Pulmonary artery endothelial cell (primary cell): ENCODE data around the gene COMT. TPM values are rescaled to one million over a fixed set of nuclear protein-coding genes. Genes with fewer than 3 reads are reported as not detected.

Experiments used
- DNase-seq: peaks from one replicate; pipeline ENCODE4 v3.0.0-alpha.2; 2011; ENCODE audit warnings: low read depth, low spot score
- total RNA-seq: library from RNA; depleted of rRNA; stranded (reverse); fragments of >200 nt; gene quantifications from 2 replicates; pipeline ENCODE4 v1.2.3, GENCODE V29; 2014

Gene COMT
- total RNA-seq, 1 donor from 2014 or later, result 254 TPM

DNA sequence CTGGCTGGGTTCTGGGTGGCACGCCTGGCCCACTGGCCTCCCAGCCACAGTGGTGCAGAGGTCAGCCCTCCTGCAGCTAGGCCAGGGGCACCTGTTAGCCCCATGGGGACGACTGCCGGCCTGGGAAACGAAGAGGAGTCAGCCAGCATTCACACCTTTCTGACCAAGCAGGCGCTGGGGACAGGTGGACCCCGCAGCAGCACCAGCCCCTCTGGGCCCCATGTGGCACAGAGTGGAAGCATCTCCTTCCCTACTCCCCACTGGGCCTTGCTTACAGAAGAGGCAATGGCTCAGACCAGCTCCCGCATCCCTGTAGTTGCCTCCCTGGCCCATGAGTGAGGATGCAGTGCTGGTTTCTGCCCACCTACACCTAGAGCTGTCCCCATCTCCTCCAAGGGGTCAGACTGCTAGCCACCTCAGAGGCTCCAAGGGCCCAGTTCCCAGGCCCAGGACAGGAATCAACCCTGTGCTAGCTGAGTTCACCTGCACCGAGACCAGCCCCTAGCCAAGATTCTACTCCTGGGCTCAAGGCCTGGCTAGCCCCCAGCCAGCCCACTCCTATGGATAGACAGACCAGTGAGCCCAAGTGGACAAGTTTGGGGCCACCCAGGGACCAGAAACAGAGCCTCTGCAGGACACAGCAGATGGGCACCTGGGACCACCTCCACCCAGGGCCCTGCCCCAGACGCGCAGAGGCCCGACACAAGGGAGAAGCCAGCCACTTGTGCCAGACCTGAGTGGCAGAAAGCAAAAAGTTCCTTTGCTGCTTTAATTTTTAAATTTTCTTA, 27.8 kb downstream of the COMT start:
- DNase-seq, result no peak

DNA sequence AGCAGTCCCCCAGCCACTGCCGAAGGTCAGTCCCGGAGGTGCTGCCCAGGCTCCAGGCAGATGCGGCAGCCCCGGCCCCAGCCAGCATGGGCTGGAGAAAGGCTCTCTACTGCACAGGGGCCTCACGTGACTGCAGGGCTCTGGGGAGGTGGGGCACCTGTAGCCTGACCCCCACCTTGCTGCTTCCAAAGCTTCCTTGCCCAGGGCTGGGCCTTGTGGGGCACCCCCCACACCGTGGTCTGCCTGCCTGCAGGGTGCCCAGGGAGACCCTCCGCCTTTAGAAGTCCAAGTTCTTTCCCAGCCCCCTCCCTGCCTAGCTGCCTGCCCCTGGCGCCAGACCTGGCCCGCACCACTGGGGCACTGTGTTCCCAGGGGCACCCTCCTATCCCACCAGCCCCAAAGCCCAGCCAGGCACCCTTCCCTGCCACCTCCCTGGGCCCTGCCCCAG, 28.5 kb downstream of the COMT start:
- no peak for DNase-seq

DNA sequence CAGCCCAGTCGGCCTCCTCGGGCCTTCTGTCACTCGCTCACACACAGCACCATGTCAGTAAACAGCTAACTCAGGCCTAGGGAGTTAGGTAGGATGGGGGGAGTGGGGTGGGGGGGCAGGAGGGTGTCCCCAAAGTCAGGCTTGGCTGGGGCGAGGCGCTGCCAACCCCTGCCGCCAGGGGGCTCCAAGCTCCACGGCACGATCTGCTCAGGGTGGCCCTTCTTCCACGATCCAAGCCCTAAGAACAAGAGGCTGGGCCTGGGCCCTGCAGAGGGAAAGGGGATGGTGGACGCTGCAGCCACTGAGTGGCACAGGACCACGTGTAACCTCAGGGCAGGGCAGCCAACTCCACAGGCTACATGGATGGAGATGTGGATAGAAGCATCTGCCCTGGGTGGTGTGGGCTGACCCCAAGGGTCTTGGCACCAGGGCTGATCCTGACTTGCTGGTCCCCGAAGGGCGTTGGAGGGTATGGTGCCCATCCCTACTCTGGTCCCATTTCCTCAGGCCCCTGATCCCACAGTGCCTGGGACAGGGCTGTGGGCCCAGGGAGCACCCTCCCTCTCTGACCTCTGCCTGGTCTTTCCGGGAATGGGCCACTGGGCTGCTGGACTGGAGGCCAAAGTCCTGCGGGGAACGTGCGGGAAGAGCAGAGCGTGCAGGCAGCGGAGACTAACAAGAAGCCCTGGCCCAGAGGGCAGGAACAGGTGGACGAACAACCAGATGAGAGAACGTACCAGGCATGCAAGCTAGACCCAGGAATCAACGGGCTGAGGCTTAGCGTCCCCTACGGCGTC, 29.1 kb downstream of the COMT start:
- no peak for DNase-seq

DNA sequence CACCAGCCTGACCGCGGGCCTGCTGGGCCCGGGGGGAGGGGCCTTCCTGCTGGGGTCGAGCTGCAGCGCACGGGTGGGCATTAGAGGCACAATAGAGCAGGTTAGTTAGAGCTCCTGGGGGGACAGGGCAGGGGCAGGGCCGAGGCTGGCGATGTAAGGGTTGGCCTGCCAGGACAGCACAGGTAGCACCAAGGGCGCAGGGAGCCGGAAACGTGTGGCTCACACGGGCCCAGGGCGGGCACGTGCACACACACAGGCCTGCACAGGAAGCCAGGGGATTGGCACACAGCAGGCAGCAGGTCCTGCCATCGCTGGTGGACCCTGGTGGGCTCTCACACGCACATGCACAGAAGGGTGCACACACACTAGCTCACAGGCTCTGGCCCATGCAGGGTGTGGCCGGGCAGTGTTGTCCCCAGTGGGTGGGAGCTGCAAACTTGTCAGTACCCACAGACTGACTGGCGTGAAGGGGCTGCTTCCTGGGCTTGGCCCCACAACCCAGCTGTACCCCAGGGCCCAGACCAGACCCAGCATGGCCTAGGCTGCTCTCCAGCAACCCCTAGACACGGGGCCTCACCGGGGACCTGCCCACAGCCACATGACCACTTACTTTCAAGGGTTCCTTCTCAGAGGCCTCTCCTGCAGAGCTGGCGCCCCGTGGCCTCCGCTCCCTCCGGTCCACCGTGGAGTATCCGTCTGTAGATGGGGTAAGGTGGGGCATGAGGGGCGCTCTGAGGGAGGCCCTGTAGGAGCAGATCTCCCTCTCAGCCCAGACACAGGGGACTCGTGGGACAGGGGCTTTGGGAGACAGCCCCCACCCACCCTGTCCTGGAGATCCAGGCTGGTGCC, 29.9 kb downstream of the COMT start:
- DNase-seq, result no peak

DNA sequence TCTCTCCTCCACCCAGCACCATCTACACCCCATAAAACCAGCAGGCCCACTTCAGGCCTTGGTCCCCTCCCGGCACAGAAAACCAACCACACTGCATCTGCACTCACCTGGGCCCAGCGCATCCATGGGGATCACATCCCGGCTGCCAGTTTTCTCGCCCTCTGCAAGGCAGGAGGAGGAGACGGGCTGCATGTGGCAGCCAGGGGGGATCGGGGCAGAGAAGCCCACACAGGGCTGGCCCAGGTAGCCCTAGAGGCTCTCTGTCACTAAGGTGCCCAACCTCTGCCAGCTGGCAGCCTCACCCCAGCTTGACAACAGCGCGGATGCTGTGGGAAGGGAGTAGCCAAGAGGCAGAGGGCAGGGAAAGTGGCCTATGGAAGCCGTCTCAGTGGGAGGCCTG, 30.7 kb downstream of the COMT start:
- no peak for DNase-seq

DNA sequence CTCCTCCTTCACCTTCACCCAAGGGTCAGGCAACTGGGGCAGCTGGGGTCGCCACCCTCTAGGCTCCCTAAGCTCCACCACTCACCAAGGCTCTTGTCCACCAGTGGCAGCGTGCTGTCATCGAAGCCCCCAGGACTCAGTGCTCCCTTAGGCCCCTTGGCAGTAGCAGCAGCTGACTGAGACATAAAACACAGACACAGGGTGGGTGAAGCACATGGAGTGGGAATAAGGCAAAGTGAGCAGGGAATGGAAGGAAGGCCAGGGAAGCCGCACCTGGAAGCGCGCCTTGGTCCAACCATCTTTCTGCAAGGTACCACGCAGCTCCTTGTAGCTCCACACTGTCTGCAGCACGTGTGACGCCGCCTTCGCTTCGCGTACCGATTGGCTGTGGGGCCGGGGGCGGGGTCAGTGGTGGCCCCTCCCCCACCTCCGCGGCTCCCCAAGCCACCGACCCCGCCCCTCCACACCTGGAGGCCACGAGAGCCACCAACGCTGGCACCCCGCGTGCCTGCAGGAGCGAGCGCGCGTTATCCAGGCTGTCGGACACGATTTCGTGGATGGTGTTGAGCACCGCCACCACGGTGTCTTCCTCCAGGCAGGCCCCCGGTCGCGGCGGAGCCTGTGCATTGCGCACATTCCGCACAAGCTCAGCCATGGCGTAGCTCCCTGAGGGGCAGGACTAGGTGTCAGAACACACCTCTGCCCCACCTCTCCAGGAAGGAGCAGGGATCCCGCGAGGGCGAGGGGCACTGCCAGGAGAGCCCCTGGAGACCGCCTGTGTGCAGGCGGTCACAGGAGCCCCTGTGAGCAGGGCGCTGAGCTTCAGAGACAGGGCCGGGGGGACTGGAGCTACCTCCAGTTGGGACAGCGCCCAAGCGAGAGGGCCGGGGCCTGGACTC, 31.3 kb downstream of the COMT start:
- no peak for DNase-seq

DNA sequence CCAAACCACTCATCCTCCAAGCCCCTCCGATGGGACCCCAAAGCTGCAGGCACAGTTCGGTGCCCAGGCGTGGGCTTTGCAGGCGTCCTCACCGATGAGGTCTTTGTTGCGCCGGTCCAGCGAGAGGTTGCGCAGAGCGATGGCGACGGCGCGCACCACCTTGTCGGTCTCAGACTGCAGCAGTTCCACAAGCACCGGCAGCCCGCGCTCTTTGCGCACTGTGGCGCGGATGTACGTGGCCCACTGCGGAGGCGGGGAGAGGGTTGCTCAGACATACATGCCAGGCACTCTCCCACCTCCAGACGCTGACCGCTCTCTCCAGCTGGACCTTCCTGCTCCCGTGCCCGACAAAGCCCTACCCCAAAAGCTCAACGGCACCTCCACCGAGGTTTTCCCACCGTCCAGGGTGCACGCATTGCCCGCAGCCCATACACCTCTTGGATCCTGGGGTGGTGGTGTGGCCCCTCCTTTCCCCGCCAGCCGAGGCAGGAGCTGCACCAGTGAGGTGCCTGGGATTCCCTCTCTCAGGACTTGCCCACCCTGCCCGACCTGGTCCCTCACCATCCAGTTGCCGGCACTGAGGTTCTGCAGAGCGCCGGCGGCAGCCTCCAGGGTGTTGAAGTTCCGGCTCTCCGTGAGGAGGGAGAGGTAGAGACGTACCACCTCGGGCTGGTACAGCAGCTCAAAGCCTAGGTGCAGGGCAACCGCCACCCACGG, 32.1 kb downstream of the COMT start:
- DNase-seq, result no peak

DNA sequence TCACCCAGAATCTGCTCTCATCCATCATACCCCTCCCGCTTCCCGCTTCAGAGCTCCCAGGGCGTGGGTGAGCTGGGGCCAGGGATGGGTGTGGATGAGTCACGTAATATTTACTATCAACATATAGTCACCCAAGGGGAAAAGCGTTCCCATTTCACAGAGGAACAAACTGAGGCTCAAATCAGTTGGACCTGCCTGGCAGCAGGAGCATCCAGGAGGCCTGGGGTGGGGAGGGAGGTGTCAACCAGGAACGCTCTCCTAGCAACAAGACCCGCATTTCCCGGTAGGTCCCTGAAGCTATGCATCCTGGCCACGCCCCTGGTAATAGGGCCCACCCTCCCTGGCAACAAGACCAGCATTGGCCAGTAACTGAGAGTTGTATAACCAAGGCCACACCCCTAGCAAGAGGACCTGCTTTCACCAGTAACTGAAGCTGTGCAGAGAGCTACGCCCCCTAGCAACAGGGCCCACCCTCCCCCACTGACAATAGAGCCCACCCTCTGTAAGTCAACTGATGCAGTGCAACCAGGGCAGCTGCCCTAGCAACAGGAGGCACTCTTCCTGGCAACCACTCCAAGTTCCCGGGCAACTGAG, 32.8 kb downstream of the COMT start:
- DNase-seq, result peak; percentile 68

DNA sequence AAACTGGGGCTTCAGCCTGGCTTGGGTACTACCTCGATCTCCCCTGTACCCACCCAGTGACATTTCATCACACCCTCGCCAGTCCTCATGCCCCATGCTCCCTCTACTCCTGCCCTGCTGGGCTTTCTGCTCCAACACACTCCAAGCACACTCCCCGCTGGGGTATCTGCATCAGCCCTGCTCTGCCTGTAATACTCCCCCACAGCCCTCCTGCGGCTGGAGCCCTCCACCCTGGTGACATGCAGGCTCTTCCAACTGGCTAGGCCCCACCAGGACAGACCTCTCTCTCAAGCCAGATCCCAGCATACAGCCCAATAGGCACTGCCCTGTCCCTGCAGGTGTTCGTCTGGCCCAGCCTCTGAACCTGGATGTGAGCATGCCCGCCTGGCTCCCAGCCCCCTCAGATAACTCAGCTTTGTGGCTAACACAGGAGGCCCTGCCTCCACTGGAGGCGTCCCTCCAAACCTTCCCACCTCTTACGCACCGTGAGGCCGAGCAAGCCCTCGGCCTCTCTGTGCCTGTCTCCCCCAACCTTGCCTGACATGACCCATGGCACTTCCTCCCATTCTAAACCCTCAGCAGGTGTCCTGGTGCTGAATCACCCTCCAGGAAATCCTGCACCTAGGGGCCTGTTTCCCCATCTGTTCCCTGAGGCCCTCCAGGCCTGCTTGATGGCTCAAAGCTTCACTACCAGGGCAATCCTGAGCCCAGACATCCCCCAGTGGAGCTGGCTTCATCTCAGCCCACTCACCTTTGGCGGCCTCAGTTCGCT, 33.5 kb downstream of the COMT start:
- no peak for DNase-seq

DNA sequence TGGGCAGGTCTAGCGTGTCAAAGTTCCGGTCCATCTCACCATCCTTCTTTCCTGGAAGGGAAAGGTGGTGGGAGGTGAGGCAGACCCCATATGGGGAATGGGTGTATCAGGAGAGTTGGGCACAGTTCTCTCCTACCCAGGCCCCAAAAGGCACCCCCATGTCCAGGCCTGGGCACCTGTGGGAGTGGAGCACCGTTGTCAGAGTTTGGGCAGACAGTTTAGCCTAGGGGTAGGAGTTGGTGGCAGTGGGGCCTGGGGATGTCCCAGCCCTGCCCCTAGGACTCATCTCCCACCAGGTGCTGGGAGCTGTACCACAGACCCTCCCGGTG, 34.1 kb downstream of the COMT start:
- no peak for DNase-seq

DNA sequence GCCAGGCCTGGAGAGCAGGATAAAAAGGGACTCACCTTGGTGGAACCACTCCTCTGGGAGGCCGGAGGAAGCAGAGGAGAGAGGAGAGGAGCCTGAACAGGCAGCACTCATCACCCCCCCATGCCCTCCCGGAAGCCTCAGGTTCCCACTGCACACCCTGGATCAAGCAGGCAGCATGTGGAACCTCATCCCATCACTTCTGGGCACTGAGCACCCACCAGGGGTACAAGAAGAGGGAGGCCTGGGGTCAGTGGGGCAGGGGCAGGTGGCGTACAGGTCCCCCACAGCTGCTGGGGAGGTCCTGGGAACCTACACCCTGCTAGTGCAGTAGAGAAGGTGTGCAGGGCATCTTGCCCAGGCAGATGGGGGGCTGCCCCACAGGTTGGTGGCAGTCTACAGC, 35.1 kb downstream of the COMT start:
- no peak for DNase-seq

DNA sequence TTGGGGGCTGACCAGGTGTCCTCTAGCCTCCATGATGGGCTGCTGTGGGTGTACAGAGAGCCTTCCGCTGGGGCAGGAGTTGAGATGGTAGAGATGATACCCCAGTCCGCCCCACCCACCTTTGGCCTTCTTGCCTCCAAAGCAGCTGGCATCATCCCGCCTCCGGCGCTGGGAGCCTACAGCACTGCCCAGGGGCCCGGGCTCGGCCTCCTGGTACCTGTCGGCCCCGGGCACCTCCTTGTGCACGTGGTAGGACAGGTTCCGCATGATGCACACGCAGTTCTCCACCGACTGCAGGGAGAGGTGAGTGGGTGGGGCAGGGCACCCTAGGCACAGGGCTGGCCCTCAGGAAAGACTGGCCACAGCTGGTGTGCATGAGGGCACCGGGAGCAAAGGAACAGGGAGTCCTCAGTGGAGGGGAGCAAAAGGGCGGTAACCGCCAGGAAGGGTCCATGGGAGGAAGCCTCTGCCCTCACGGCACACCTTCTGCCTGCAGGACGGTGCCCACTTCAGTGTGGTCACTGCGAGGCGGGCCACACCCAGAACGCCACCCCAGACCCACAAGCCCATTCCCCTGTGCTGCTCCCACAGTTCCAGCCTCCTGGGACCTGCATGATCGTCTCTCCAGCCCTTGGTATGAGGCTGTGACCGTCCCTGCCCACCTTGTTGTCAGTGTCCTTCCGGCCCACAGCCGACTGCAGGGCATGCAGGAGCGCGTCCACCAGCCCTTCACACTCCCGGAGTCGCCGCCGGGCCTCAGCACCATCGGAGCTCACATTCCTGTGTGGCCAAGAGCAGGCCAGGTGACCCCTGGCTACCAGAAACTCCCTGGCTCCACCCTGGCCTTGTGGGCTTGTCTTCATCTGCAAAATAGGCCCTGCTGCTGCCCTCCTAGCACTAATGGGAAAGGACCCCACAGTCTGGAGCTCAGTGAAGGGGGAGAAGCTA, 36.0 kb downstream of the COMT start:
- DNase-seq, result no peak

DNA sequence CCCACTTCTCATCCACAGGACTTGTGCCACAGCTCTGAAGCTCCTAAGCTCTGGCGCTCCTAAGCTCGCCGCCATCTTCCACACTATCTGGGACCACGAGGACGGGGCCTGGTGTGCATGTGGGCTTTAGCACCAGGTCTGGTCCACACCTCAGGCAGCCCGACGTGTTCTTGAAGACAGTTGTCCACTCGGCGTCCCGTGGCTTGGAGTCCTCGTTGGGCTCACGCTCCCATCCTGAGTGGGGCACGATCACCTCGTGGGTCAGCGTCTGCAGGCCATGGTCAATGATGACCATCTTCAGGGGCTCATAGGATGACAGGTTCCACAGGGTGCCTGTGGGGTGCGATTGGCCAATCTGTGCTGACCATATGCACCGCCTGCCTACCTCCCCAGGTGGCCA, 37.2 kb downstream of the COMT start:
- no peak for DNase-seq

DNA sequence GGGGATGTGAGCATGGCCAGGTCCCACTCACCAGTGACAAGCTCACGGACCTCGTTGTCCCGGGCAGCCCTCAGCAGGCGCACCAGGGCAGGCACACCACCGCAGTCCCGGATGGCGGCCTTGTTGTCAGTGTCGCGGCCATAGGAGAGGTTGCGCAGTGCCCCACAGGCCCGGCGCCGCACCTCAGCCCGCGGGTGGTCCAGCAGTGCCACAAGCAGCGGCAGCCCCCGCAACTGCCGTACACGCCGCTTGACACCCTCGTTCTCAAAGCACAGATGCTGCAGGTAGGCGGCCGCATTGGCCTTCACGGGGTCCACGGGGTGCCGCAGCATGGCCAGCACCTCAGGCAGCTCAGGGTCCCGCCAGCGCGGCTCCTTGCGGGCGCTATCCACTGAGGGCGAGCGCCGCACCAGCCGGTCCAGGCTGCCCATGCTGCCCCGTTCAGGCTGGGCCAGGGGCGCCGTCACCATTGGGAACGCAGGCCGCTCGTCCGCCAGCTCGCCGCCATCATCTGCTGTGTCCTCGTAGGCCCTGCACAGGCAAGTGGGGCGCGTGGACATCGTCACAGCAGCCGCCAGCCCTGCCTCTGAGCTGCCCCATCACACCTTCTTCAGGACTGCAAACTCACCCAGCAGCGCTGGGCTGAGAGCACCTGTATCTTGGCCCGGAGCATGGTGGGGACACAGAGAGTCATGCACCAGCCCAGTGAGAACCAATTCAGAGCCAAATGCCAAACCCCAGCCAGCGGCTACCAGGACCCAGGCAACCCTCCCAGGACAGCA, 38.3 kb downstream of the COMT start:
- no peak for DNase-seq

DNA sequence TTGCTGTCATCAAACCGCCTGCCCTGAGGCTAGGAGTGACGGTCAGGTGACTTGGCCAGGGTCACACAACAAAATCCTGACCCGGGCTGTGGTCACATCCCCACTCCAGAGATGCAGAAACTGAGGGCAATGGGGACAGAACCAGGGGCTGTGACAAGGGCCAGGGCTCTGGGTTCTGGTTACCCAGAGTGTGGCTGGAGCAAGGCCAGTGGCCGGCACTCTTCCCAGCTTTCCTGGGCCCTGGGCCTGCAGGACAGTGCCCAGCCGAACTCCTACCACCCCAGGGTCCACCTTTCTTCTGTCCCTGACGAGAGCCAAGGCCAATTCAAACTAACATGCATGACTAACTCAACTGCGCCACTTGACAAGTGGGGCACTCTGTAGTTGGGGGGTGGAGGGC, 39.2 kb downstream of the COMT start:
- no peak for DNase-seq

DNA sequence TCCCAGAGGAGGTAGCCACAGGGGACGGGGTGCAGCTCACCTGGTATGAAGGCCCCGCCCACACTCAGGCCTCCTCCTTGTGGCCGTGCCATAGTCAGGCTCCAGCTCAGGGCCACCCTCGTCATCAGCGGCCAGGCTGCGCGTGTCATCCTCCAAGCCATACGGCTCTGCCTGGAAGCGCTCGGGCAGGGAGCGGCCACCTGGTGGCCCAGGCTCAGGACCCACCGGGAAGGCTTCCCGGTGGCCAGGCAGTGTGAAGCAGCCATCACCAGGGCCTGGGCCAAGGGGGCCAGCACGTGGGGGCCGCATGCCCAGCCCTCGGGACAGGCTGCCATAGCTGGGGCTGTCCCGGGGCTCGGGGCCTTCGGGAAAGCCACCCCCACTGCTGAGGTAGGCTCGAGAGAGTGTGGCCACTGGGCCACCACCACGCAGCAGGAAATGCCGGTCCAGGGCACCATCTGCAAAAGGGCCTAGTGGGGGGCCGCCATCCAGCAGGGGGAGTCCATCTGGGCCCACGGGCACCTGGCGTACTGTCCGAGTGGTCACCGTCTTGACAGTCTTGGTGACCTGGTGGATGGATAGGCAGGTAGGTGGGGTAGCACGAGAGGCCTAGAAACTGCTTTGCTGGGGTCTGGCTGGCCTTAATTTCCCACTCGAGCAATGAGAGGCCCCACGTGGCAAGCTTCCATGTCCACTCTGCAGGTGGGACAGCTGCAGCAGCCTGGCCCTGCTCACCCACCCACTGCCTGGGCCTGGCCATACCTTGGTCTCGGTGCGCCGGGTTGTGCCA, 39.8 kb downstream of the COMT start:
- DNase-seq, result no peak
